ENCODE measurements around the gene SPOUT1. TPM values are rescaled to one million over a fixed set of nuclear protein-coding genes. Genes with fewer than 3 reads are reported as not detected.

Gene SPOUT1
- 16.0 and 28.7 TPM in 2 replicates for total RNA-seq

GRCh38 chr9:128829477-128830251, at the start of gene SPOUT1:
Gene SPOUT1 (minus strand): TSS chr9:128829794. CDS start chr9:128829780, 14 bp downstream.

GRCh38 chr9:128818099-128818838, 11.3 kb downstream of the SPOUT1 start, which contains the start of gene ENDOG:
Gene ENDOG (plus strand): TSS chr9:128818500. CDS start chr9:128818685, 185 bp downstream.

DNA sequence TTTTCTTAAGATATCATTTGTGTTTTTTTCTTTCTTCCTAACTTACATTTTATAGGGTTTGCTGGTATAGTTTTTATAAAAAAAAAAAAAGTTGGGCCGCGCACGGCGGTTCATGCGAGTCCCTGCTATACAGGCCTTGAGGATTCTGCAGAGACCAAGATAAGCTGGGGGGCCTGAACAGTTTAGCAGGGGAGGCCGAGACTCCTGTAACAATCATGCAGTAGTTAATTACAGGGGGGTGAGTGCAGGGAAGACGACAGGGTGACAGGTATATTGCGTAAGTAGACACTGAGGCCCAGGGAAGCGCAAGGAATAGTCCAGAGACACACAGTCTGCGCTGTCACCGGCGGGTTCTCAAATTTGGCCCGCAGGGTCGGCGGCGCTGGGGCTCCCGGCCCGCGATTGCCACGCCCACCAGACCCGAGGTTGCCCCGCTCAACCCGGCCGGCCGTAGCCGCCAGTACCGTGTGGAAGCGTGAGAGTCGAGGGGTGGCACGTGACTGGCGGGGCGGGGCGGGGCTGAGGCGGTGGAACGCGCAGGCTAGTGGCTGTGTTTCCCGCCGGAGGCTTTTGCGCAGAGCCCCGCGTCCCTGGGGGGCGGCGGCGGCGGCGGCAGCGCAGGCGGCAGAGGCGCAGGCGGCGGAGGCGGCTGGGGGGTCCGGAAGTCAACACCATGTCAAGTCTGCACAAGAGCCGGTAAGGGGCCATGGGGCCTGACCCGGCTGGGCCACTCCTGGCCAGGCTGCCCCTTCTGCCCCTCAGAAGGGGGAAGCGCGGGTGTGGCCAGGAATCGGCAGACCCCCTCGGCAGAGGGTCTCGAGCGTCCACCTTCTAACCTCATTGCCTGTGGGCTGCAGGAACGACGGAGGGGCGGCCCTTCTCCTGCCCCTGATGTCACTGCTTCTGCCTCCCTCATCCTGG, 42.7 kb downstream of the SPOUT1 start, which contains the start of gene TBC1D13:
TBC1D13 (plus strand) TSS at position 573 of the 921 bp plus-strand sequence; CDS start at position 674, 101 bp downstream.

DNA sequence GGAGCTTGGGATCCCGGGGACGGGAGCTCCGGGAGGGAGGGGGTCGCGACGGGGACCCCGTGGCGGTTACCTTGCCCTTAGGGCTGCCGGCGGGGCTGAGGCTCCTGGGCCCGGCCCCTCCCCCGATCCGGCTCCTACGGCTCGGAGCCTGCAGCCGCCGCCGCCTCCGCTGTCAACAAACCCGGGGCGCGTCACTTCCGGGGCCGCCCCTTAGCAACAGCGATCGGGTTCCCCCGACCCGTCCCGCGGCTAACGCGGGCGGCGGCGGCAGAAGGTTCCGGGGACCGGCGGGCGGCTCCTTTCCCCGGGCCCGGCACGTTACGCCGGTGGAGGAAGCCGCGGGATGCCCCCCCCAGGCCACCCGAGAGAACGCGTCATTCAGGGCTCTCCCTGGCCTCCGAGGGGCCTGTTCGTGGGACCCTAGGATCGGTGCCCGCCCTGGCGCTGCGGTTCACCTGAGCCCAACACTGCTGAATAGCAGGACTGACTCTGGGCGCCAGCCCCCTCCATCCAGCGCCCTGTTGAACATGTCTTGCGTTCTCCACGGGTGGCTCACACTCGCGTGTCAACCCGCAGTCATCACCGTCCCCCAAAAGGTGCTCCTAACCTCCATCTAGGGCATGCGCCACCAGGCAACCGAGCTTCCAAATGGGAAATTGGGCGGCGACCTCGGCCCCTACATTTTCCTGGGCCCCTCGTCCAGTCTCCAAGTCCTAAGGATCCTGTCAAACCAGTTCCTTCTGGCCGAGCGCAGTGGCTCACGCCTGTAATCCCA, 57.7 kb downstream of the SPOUT1 start, which contains the start of gene ZER1:
ZER1 (minus strand) TSS at position 183 of the 775 bp plus-strand sequence. CDS start 16,362 bp downstream, outside the sequence.

Other genes starting within 250 kb of the SPOUT1 start
- 25.2 and 32.6 TPM in 2 replicates for gene DYNC2I2, start 172.9 kb downstream of the SPOUT1 start, total RNA-seq
- gene SET, start 140.6 kb downstream of the SPOUT1 start, total RNA-seq, result 381 and 459 TPM in 2 replicates
- 0.89 and 1.7 TPM in 2 replicates for gene PKN3, start 127.3 kb downstream of the SPOUT1 start, total RNA-seq
- 23.5 and 41.2 TPM in 2 replicates for gene ZDHHC12, start 105.7 kb downstream of the SPOUT1 start, total RNA-seq
- gene ZER1, start 57.9 kb downstream of the SPOUT1 start, total RNA-seq, result 20.5 and 37.4 TPM in 2 replicates
- gene TBC1D13, start 42.5 kb downstream of the SPOUT1 start, total RNA-seq, result 10.1 and 12.5 TPM in 2 replicates
- 11.6 and 14.0 TPM in 2 replicates for gene ENDOG, start 11.3 kb downstream of the SPOUT1 start, total RNA-seq
- 6.5 and 13.7 TPM in 2 replicates for gene KYAT1, start 52.2 kb upstream of the SPOUT1 start, total RNA-seq
- 29.4 and 62.0 TPM in 2 replicates for gene LRRC8A, start 52.3 kb upstream of the SPOUT1 start, total RNA-seq
- 2.1 and 3.4 TPM in 2 replicates for gene PHYHD1, start 91.2 kb upstream of the SPOUT1 start, total RNA-seq
- gene DOLK, start 117.8 kb upstream of the SPOUT1 start, total RNA-seq, result 24.0 and 36.2 TPM in 2 replicates
- gene NUP188, start 117.9 kb upstream of the SPOUT1 start, total RNA-seq, result 43.7 and 88.7 TPM in 2 replicates
- gene SH3GLB2, start 198.5 kb upstream of the SPOUT1 start, total RNA-seq, result 33.3 and 40.9 TPM in 2 replicates
- gene MIGA2, start 206.8 kb upstream of the SPOUT1 start, total RNA-seq, result 21.1 and 38.8 TPM in 2 replicates

Data from smooth muscle cell of the umbilical artery (primary cell).